Testis (tissue), 3 donors: ENCODE measurements around the gene SYCP2. TPM values are rescaled to one million over a fixed set of nuclear protein-coding genes. Genes with fewer than 3 reads are reported as not detected.
"Not testable (repeated sequence)": the region's sequence is repeated elsewhere in the genome, so short reads cannot be mapped to it uniquely, and the experiment has no call there.

Source experiments
- DNase-seq: peaks from one replicate; pipeline ENCODE4 v3.0.0-alpha.2; 2019
- H3K27ac ChIP-seq, 2 donors: fragments of 200-600 bp; sonication (generic); one replicate each; pipeline ENCODE4 v1.5.1; 2019
- H3K27me3 ChIP-seq: fragments of 200-600 bp; sonication (generic); one replicate; pipeline ENCODE4 v1.5.1; 2019
- H3K36me3 ChIP-seq: fragments of 200-600 bp; sonication (generic); one replicate; pipeline ENCODE4 v1.5.1; 2017; ENCODE audit warnings: low read depth; ENCODE audit errors: missing control alignments
- H3K4me1 ChIP-seq: fragments of 200-600 bp; sonication (generic); one replicate; pipeline ENCODE4 v1.5.1; 2019
- H3K4me3 ChIP-seq, 2 donors: fragments of 200-600 bp; sonication (generic); one replicate each; pipeline ENCODE4 v1.5.1; 2017 to 2019
- H3K9me3 ChIP-seq: fragments of 200-600 bp; sonication (generic); one replicate; pipeline ENCODE4 v1.5.1; 2017
- CTCF ChIP-seq, 3 experiments: fragments of 450-650 bp in 2 of 3; fragments of 200-600 bp in 1 of 3; sonication (generic) in 1 of 3; IDR thresholded peaks; one replicate each; pipeline ENCODE4 v1.5.1; 2016 to 2019; ENCODE audit warnings: antibody characterized with exemption in 3 of 3, mild to moderate bottlenecking in 2 of 3, moderate library complexity in 1 of 3
- POLR2A ChIP-seq: fragments of 450-650 bp; IDR thresholded peaks from one replicate; pipeline ENCODE4 v1.6.1; 2017; ENCODE audit warnings: antibody characterized with exemption, mild to moderate bottlenecking, moderate library complexity
- WGBS, 2 donors: methylation state at CpG; one replicate each; pipeline ENCODE4 v1.1.5; 2018; 5-methylcytosine and 5-hydroxymethylcytosine counted together
- intact Hi-C: fragments of 100-400 bp; cut with DNase I; formaldehyde crosslinking; loops from one replicate; pipeline ENCODE4 v1.15.1; 2023; ENCODE audit warnings: low total_unique reads
- polyA plus RNA-seq: library from polyadenylated mRNA; stranded (reverse); fragments of 350-450 nt; fragmentation: Illumina TruSeq; extraction: RNeasy Lipid Tissue Mini Kit (QIAGEN cat#74804); gene quantifications from one replicate; pipeline ENCODE4 v1.2.3, GENCODE V29; 2014; ENCODE audit warnings: low read depth, low replicate concordance; ENCODE audit not compliant: insufficient read depth
- total RNA-seq, 2 donors: library from RNA; depleted of rRNA; stranded (reverse); fragments of >200 nt; gene quantifications; one replicate each; pipeline ENCODE4 v1.2.3, GENCODE V29; 2016

The SYCP2 gene
- total and polyA plus RNA-seq, 3 donors from 2014 or later, result 18.8 to 55.8 (median 23.8) TPM

GRCh38 chr20:59858425-59858824 lies 75.0 kb downstream of the SYCP2 start:
- no peaks in the 10 kb centered on the region for H3K9me3 ChIP-seq
- no peak for DNase-seq
- TF ChIP-seq CTCF (IDR thresholded peaks at IDR 0.05), result no peak
- no peak for TF ChIP-seq POLR2A
- H3K4me3 ChIP-seq, result no peak overlapping the region
- no peaks in the 10 kb centered on the region for H3K36me3 ChIP-seq
- WGBS, 2 donors, result 92 to 93% methylated on average over 5 of the region's 5 CpGs
- H3K27ac ChIP-seq, result no peak overlapping the region
- H3K4me1 ChIP-seq, result no peaks in the 10 kb centered on the region
- intact Hi-C loops, result no loop called here
- H3K27me3 ChIP-seq, result no peaks in the 10 kb centered on the region

DNA sequence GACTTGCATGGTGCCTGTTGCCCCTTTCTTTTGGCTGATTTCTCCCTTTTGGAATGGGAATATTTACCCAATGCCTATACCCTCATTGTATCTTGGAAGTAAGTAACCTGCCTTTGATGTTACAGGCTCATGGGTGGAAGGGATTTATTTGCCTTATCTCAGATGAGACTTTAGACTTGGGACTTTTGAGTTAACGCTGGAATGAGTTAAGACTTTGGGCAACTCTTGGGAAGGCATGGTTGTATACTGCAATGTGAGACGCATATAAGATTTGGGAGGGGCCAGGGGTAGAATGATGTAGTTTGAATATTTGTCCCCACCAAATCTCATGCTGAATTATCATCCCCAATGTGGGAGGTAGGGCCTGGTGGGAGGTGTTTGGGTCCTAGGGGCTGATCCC lies 75.5 kb downstream of the SYCP2 start:
- H3K36me3 ChIP-seq, result no peaks in the 10 kb centered on the region
- no peak for DNase-seq
- H3K27ac ChIP-seq, result no peak overlapping the region
- no peaks in the 10 kb centered on the region for H3K9me3 ChIP-seq
- H3K4me1 ChIP-seq, result no peaks in the 10 kb centered on the region
- no peak overlapping the region for H3K4me3 ChIP-seq
- TF ChIP-seq POLR2A (no peak), CTCF (IDR thresholded peaks at IDR 0.05) (no peak)
- no peaks in the 10 kb centered on the region for H3K27me3 ChIP-seq
- WGBS, 2 donors, result 85 to 96% methylated on average over 2 of the region's 2 CpGs
- intact Hi-C loops, result no loop called here

- H3K9me3 ChIP-seq, intact Hi-C loops, DNase-seq, H3K4me1 ChIP-seq, H3K27me3 ChIP-seq, H3K36me3 ChIP-seq, H3K4me3 ChIP-seq, H3K27ac ChIP-seq: not testable (repeated sequence)
- WGBS, 2 donors, result 89 to 92% methylated on average over 5 of the region's 5 CpGs
Observed at GRCh38 chr20:59856941-59857340, 76.5 kb downstream of the SYCP2 start.

DNA sequence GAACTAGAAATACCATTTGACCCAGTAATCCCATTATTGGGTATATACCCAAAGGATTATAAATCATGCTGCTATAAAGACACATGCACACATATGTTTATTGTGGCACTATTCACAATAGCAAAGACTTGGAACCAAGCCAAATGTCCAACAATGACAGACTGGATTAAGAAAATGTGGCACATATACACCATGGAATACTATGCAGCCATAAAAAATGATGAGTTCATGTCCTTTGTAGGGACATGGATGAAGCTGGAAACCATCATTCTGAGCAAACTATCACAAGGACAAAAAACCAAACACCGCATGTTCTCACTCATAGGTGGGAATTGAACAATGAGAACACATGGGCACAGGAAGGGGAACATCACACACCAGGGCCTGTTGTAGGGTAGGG lies 76.9 kb downstream of the SYCP2 start:
- intact Hi-C loops, result not testable (repeated sequence)

GRCh38 chr20:59850018-59850641 lies 83.3 kb downstream of the SYCP2 start:
- intact Hi-C loops, result no loop called here

More for the DNA sequence above, 76.9 kb downstream of the SYCP2 start:
- H3K27ac ChIP-seq, DNase-seq, H3K27me3 ChIP-seq, H3K4me3 ChIP-seq, H3K4me1 ChIP-seq, H3K9me3 ChIP-seq, H3K36me3 ChIP-seq: not testable (repeated sequence)
- WGBS, 2 donors, result 94 to 100% methylated on average over 1 of the region's 1 CpG

More at GRCh38 chr20:59850018-59850641, 83.3 kb downstream of the SYCP2 start:
- Histone ChIP-seq H3K4me1 (no peaks in the 10 kb centered on the region), H3K36me3 (no peaks in the 10 kb centered on the region), H3K27ac (no peak overlapping the region), H3K4me3 (no peak overlapping the region), H3K27me3 (no peaks in the 10 kb centered on the region), H3K9me3 (no peaks in the 10 kb centered on the region)
- no peak for DNase-seq
- TF ChIP-seq POLR2A (no peak), CTCF (IDR thresholded peaks at IDR 0.05) (peak; percentile 41 to 84 (median 71))
- WGBS, 2 donors, result 66 to 67% methylated on average over 7 of the region's 7 CpGs
